Parathyroid adenoma (tissue), 2 donors: ENCODE results near the gene CTSE.

Experiments
- H2AFZ ChIP-seq: fragments of 300-600 bp; sonication (generic); one replicate; pipeline ENCODE4 v1.7.0; 2017; ENCODE audit warnings: antibody characterized with exemption, mild to moderate bottlenecking
- H3K27ac ChIP-seq: fragments of 300-600 bp; sonication (generic); one replicate; pipeline ENCODE4 v1.7.0; 2017
- H3K27me3 ChIP-seq: fragments of 300-600 bp; sonication (generic); one replicate; pipeline ENCODE4 v1.7.0; 2017; ENCODE audit warnings: low read length; ENCODE audit not compliant: control insufficient read depth, insufficient read depth
- H3K36me3 ChIP-seq: fragments of 300-600 bp; sonication (generic); one replicate; pipeline ENCODE4 v1.7.0; 2017; ENCODE audit warnings: low read length; ENCODE audit not compliant: control insufficient read depth, insufficient read depth
- H3K4me1 ChIP-seq: fragments of 300-600 bp; sonication (generic); one replicate; pipeline ENCODE4 v1.7.0; 2017; ENCODE audit warnings: control low read depth
- H3K4me2 ChIP-seq: fragments of 300-600 bp; sonication (generic); one replicate; pipeline ENCODE4 v1.7.0; 2017; ENCODE audit warnings: low read length
- H3K4me3 ChIP-seq: fragments of 300-600 bp; sonication (generic); one replicate; pipeline ENCODE4 v1.7.0; 2017; ENCODE audit warnings: low read depth, low read length
- H3K79me2 ChIP-seq: fragments of 300-600 bp; sonication (generic); one replicate; pipeline ENCODE4 v1.7.0; 2017; ENCODE audit warnings: control low read depth
- H3K9ac ChIP-seq: fragments of 300-600 bp; sonication (generic); one replicate; pipeline ENCODE4 v1.7.0; 2017; ENCODE audit warnings: mild to moderate bottlenecking
- H3K9me3 ChIP-seq: fragments of 300-600 bp; sonication (generic); one replicate; pipeline ENCODE4 v1.7.0; 2017; ENCODE audit warnings: low read length; ENCODE audit not compliant: control insufficient read depth
- CTCF ChIP-seq: fragments of 300-600 bp; sonication (generic); IDR thresholded peaks from one replicate; pipeline ENCODE4 v1.7.0; 2017; ENCODE audit warnings: antibody characterized with exemption, mild to moderate bottlenecking
- donor health status: primary hyperparathyroidism.

Gene CTSE

DNA sequence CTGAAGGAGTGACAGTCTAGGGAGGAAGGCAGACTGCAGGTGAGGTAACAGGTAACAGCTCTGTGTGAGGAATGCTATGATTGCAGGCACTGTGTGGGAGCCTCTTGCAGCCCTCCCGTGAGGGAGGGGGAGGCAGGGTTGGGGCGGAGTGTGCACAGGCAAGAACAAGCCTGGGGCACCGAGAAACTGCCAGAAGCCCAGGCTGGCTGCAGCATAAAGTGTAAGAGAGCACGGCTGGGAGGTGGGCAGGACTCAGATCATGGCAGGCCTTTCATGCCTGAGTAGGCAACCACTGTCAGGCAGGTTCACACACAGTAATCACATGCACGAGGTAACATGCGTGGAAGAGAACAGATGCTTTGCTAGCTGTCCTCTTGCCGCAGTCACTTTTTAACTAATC lies 17.9 kb upstream of the CTSE start:
- no peaks in the 10 kb centered on the region for H3K27me3 ChIP-seq
- no peak overlapping the region for H3K9ac ChIP-seq
- H3K79me2 ChIP-seq: no peaks in the 10 kb centered on the region
- no peak overlapping the region for H2AFZ ChIP-seq
- no peak overlapping the region for H3K27ac ChIP-seq
- H3K4me1 ChIP-seq: no peaks in the 10 kb centered on the region
- H3K4me3 ChIP-seq: no peak overlapping the region
- no peak for TF ChIP-seq CTCF
- H3K36me3 ChIP-seq: no peaks in the 10 kb centered on the region
- H3K9me3 ChIP-seq: no peaks in the 10 kb centered on the region
- no peak overlapping the region for H3K4me2 ChIP-seq

GRCh38 chr1:206040328-206040727 lies 16.6 kb upstream of the CTSE start:
- Histone ChIP-seq H3K36me3 (no peaks in the 10 kb centered on the region), H3K27ac (no peak overlapping the region), H3K27me3 (no peaks in the 10 kb centered on the region), H3K4me1 (no peaks in the 10 kb centered on the region), H3K9ac (no peak overlapping the region), H3K4me3 (no peak overlapping the region), H2AFZ (no peak overlapping the region), H3K79me2 (no peaks in the 10 kb centered on the region), H3K4me2 (no peak overlapping the region), H3K9me3 (no peaks in the 10 kb centered on the region)
- no peak for TF ChIP-seq CTCF

DNA sequence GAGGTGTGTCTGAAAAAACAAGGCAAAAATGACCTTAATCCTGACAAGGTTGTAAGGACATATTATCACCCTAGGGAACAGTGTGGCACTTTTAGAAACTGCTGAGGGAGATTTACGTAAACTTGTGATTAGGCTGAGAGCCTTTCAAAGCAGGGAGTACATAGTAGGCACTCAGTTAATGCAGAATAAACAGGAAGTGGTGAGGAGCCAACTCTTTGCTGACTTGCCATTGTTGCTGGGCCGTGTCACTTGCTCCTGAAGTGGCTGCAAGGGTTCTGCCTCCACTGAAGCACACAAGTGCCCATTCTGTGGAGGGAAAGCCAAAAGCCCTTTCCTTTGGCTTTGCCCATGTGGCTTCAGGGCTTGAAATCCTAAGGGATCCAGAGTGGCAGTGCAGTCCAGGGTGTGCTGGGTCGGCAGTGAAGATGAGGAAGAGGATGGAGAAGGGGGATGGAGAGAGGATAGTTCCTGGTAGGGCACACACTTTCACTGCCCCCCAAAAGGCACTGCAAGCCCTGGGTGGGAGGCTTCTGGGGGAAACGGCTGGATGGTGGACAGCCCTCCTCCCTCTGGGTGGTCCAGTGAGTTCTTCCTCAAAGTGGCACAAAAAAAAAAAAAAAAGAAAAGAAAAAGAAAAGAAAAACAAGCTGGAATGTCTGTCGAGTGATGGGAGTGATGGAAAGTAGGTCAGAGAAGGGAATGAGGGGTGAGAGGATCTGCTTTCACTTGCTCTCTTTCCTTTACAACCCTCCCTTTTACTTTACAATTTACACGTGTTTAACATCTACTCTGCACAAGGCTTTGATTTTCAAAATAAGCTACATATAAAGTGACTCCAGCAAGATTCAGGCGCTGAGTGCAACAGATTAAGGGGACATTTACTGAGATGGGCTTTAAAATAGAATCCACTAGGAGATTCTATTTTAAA lies 15.6 kb upstream of the CTSE start:
- H3K9ac ChIP-seq: no peak overlapping the region
- no peak overlapping the region for H3K27ac ChIP-seq
- no peak for TF ChIP-seq CTCF
- no peaks in the 10 kb centered on the region for H3K36me3 ChIP-seq
- no peaks in the 10 kb centered on the region for H3K4me1 ChIP-seq
- no peaks in the 10 kb centered on the region for H3K9me3 ChIP-seq
- no peak overlapping the region for H3K4me2 ChIP-seq
- H3K79me2 ChIP-seq: no peaks in the 10 kb centered on the region
- H3K4me3 ChIP-seq: no peak overlapping the region
- H2AFZ ChIP-seq: no peak overlapping the region
- no peaks in the 10 kb centered on the region for H3K27me3 ChIP-seq

DNA sequence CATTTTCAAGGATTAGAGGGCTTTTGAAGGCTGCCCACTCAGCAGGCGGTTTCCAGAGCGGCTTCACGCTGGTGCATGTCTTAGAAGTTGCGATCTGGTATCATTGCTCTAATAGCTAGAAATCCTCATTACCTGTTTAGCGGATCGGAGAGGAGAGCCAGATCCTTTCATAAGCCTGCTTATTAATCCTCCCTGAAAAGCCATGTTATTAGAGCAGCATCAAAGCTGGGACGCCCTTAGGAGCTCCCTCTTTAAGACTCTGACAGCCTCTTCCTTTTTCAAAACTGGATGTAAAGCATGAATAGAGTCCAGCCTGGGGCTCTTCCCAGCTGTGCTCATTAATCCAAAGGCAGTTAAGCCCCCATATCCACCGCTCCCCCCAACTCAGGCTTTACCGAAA lies 13.9 kb upstream of the CTSE start:
- Histone ChIP-seq H3K79me2 (no peaks in the 10 kb centered on the region), H3K9me3 (no peaks in the 10 kb centered on the region), H3K27me3 (no peaks in the 10 kb centered on the region), H3K9ac (no peak overlapping the region), H3K4me3 (no peak overlapping the region), H3K4me1 (no peaks in the 10 kb centered on the region), H2AFZ (no peak overlapping the region), H3K36me3 (no peaks in the 10 kb centered on the region), H3K4me2 (no peak overlapping the region), H3K27ac (no peak overlapping the region)
- TF ChIP-seq CTCF: no peak
